KG1 (cell line): ENCODE measurements around the gene PRAC2.
A peak's percentile ranks its signal among the peaks of the same experiment; 100 is the strongest.
"Not testable (repeated sequence)": the region's sequence is repeated elsewhere in the genome, so short reads cannot be mapped to it uniquely, and the experiment has no call there.

Source experiments
- DNase-seq: peaks from one replicate; lab custom pipeline; 2025; lab: John Stamatoyannopoulos, UW

Gene PRAC2

GRCh38 chr17:48722915-48723422 is at the start of gene PRAC2:
TSS of gene PRAC2 (plus strand) at chr17:48723185. CDS start at chr17:48724411, 1,226 bp downstream.
- no peak for DNase-seq

DNA sequence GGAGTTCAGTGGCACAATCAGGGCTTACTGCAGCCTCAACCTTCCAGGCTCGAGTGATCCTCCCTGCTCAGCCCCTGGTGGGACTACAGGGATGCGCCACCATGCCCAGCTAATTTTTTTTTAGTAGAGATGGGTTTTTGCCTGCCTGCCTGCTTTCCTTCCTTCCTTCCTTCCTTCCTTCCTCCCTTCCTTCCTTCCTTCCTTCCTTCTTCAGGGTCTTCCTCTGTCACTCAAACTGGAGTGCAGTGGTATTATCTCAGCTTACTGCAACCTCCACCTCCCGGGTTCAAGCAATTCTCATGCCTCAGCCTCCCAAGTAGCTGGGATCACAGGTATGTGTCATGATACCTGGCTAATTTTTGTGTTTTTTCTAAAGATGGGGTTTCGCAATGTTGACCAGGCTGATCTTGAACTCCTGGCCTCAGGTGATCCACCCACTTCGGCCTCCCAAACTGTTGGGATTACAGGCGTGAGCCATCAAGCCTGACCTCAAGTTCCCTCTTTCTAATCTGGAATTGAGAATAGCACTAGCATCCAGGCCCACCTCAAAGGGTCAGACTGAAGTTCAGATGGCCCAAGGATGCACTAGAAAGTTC is 45.9 kb upstream of the PRAC2 start:
- no peak for DNase-seq

GRCh38 chr17:48678141-48678971 is 44.6 kb upstream of the PRAC2 start:
- peak; percentile 20 for DNase-seq

DNA sequence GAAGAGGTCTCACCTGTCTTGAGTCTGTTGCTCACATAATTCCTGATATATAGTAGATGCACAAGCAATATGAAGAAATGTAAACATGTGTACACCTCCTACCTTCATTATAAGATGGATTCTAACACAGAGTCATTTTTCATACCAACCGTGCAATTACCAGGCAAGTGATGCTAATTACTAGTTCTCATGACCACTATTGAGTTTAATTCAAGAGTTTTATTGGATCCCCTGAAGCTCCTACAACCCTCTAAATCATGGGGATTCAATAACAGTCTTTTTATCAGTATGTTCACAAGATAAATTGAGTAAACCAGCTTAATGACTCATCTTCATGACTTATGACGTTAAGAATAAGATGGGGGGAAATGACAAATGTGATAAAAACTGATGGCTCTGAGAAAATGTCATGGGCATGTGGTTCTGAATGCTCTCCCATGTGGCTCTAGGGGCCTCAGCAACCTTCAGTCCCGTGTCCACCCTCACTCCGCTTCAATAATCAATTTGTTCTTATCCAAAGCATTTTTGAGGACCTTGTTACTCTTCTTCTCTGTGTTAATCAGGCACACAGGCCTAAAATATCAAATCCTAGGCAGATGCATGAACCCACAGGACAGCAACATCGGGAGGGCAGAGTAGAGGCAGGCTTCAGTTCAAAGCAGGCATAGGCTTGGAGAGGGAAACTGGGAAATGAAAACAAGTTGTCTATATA is 43.4 kb upstream of the PRAC2 start:
- no peak for DNase-seq

- no peak for DNase-seq
These were observed 41.4 kb upstream of the PRAC2 start for GRCh38 chr17:48681609-48682008.

DNA sequence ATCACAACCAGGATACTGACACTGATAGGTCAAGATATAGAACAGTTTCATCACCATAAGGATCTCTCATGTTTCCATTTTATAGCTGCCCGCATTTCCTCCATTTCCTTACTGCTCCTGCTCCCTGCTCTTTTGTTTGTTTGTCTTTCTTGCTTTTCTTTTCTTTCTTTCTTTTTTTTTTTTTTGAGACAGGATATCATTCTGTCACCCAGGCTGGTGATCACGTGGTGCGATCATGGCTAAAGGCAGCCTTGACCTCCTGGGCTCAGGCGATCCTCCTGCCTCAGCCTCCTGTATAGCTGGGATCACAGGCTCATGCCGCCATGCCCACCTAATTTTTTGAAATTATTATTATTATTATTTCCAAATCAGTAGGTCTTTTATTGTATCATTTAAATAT is 32.3 kb upstream of the PRAC2 start:
- DNase-seq: no peak

DNA sequence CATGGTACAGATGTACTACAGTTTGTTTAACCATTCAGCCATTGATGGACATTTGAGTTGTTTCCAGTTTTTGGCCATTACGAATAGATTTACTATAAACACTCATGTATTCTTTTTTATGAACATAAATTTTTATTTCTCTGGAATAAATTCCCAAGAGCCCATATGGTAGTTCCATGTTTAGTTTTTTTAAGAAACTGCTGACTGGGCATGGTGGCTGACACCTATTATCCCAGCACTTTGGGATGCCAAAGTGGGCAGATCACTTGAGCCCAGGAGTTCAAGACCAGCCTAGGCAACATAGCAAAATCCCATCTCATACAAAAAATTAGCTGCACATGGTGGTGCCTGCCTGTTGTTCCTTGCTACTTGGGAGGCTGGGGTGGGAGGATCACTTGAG is 30.9 kb upstream of the PRAC2 start:
- DNase-seq: no peak

GRCh38 chr17:48693178-48693577 is 29.8 kb upstream of the PRAC2 start:
- DNase-seq: no peak

GRCh38 chr17:48701864-48702532 is 21.0 kb upstream of the PRAC2 start:
- DNase-seq: no peak

- DNase-seq: no peak
These were observed 18.4 kb upstream of the PRAC2 start for GRCh38 chr17:48704361-48705248.

DNA sequence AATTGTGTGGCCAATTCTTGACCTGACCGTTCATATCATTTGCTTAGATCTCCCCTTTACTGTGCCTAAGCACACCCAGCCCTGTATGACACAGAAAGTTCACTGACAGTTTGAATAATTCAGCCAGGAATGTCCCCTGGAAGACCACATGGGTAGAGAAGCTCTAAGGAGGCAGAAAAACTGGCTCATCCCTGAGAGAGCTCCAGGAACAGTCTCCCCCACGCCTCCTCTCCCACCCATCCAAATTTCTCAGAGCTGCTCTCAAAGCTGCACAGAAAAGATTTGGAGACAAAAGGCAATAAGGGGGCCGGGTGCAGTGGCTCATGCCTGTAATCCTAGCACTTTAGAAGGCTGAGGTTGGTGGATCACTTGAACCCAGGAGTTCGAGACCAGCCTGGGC is 11.9 kb upstream of the PRAC2 start:
- DNase-seq: no peak

GRCh38 chr17:48715496-48716399 is 7.2 kb upstream of the PRAC2 start:
- DNase-seq: no peak

GRCh38 chr17:48716549-48716948 is 6.4 kb upstream of the PRAC2 start:
- not testable (repeated sequence) for DNase-seq

GRCh38 chr17:48717367-48718226 is 5.4 kb upstream of the PRAC2 start:
- DNase-seq: no peak

GRCh38 chr17:48718227-48718760 is 4.7 kb upstream of the PRAC2 start:
- no peak for DNase-seq

GRCh38 chr17:48718761-48719641 is 4.0 kb upstream of the PRAC2 start:
- DNase-seq: no peak

DNA sequence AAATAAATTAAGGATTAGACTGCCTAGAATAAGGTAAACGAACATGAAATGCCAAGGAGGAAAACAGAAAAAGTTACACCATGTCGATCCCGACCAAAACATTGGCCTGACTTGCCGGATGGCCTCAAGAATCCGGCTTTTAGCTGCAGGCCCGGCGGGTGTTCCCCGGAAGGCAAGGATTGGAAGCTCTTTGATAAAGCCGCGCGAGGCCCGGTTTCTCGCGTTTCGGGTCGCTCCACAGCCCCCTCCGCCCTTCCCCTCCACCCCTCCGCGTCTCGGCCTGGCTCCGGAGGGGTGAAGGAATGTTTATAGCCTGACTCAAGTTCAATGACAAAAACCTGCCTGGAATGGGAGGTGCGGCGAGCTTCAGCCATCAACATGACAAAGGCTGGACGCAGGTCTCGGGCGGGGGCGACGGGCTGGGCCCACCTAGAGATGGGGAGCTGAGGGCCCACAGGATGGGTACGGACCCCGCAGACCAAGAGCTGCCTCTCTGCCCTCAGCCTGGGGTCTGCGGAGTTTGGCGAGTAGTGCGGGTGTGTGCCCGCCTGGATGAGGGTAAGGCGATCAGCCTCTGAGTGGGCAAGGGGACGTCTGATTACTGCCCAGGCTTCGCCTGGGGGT is 3.2 kb upstream of the PRAC2 start:
- DNase-seq: no peak
